Activated CD8-positive, alpha-beta memory T cell treated with anti-CD3 and anti-CD28 coated beads, Interleukin-2, amount 10 ng/mL, durations not matched to agents 7 days and 5 days (primary cell): ENCODE measurements around the gene TGIF1. TPM values are rescaled to one million over a fixed set of nuclear protein-coding genes. Genes with fewer than 3 reads are reported as not detected.

Experiments used
- ATAC-seq: fragments of 150-1000 bp; cut with Tn5 transposase; one replicate; pipeline ENCODE4 v1.10.0; 2021; ENCODE audit warnings: moderate library complexity
- CTCF ChIA-PET: fragments of 350-600 bp; sonication (Branson Sonifier 250); formaldehyde crosslinking; loops from one replicate; lab custom pipeline; 2021; ENCODE audit warnings: antibody characterized with exemption; lab: Charles Lee
- DNase-seq: peaks from one replicate; pipeline ENCODE4 v3.0.0-alpha.2; 2020
- H3K27ac Mint-ChIP-seq: one replicate; pipeline ENCODE4 v1.8.0; 2021; ENCODE audit warnings: mild to moderate bottlenecking, mixed read lengths
- H3K27me3 Mint-ChIP-seq: one replicate; pipeline ENCODE4 v1.8.0; 2021; ENCODE audit warnings: mixed read lengths
- H3K36me3 Mint-ChIP-seq: one replicate; pipeline ENCODE4 v1.8.0; 2021; ENCODE audit warnings: mild to moderate bottlenecking, mixed read lengths
- H3K4me1 Mint-ChIP-seq: one replicate; pipeline ENCODE4 v1.8.0; 2021; ENCODE audit warnings: mixed read lengths
- H3K4me3 Mint-ChIP-seq: one replicate; pipeline ENCODE4 v1.8.0; 2021; ENCODE audit warnings: mild to moderate bottlenecking, moderate library complexity, mixed read lengths
- H3K9me3 Mint-ChIP-seq: one replicate; pipeline ENCODE4 v1.8.0; 2022; ENCODE audit warnings: low read depth, mixed read lengths
- total RNA-seq, 2 experiments: library from RNA; stranded (reverse); gene quantifications; one replicate each; pipeline ENCODE4 v1.2.3, GENCODE V29; 2021

TGIF1 gene
- total RNA-seq, 2 experiments from 2014 or later: 9.7 to 19.0 TPM

DNA sequence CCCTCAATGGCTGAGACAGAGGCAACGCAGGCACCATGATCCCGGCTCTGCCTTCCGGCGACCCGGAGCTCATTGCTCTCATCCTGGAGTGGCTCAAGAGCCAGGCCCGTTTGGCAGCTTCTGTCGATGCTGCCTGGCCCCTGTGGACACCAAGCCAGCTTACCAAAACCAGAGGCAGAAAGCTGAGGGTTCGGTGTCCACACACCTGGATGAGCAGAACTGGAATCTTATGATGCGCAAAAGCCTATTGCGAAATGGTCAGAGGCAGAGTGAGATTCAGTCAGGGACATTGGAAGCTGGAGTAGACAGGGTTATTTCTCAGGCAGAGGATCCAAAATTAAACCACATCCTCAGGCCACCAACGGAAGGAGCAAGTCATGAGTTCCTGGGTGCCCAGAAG is 34.9 kb upstream of the TGIF1 start:
- CTCF ChIA-PET: no interaction called here
- H3K36me3 Mint-ChIP-seq: no peaks in the 10 kb centered on the region
- no peak overlapping the region for H3K4me3 Mint-ChIP-seq
- ATAC-seq: no peak
- H3K9me3 Mint-ChIP-seq: no peaks in the 10 kb centered on the region
- DNase-seq: no peak
- H3K27me3 Mint-ChIP-seq: no peaks in the 10 kb centered on the region
- peaks cover 9% of the 10 kb centered on the region for H3K4me1 Mint-ChIP-seq
- no peak overlapping the region for H3K27ac Mint-ChIP-seq

GRCh38 chr18:3418083-3418482 is 31.9 kb upstream of the TGIF1 start:
- Mint-ChIP-seq H3K36me3 (no peaks in the 10 kb centered on the region), H3K4me3 (no peak overlapping the region), H3K27ac (no peak overlapping the region), H3K27me3 (no peaks in the 10 kb centered on the region), H3K9me3 (no peaks in the 10 kb centered on the region), H3K4me1 (no peaks in the 10 kb centered on the region)
- DNase-seq (no peak), ATAC-seq (no peak)
- CTCF ChIA-PET: no interaction called here

GRCh38 chr18:3420919-3421279 is 29.1 kb upstream of the TGIF1 start:
- Mint-ChIP-seq H3K27ac (no peak overlapping the region), H3K9me3 (no peaks in the 10 kb centered on the region), H3K4me1 (no peaks in the 10 kb centered on the region), H3K4me3 (no peak overlapping the region), H3K36me3 (no peaks in the 10 kb centered on the region), H3K27me3 (no peaks in the 10 kb centered on the region)
- no peak for DNase-seq
- no peak for ATAC-seq
- CTCF ChIA-PET: interaction anchor here (1.0 kb wide), 1 partner anchor 13 kb away, joined by 3 read pairs; no protein-coding TSS in a partner anchor

DNA sequence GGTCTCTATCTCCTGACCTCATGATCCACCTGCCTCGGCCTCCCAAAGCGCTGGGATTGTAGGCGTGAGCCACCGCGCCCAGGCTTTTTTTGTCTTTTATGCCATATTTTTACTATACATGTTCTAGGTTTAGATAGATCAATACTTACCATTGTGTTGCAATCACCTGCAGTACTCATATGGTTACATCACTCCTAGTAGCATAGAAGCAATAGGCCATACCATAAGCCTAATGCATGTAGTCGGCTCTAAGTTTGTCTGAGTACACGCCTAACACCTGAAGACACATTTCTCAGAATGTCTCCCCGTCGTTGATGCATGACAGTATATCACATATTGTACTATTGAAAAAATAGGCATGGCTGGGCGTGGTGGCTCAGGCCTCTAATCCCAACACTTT is 27.1 kb upstream of the TGIF1 start:
- no peak overlapping the region for H3K4me3 Mint-ChIP-seq
- DNase-seq (no peak), ATAC-seq (no peak)
- H3K4me1 Mint-ChIP-seq: no peaks in the 10 kb centered on the region
- no peaks in the 10 kb centered on the region for H3K36me3 Mint-ChIP-seq
- no peaks in the 10 kb centered on the region for H3K27me3 Mint-ChIP-seq
- H3K27ac Mint-ChIP-seq: no peak overlapping the region
- no peaks in the 10 kb centered on the region for H3K9me3 Mint-ChIP-seq
- CTCF ChIA-PET: no interaction called here

GRCh38 chr18:3424280-3424890 is 25.6 kb upstream of the TGIF1 start:
- CTCF ChIA-PET: interaction anchor here (1.2 kb wide), 1 partner anchor 127 kb away, joined by 4 read pairs; no protein-coding TSS in a partner anchor
- no peak for DNase-seq
- no peak for ATAC-seq
- Mint-ChIP-seq H3K4me1 (no peaks in the 10 kb centered on the region), H3K9me3 (no peaks in the 10 kb centered on the region), H3K27ac (no peak overlapping the region), H3K4me3 (no peak overlapping the region), H3K36me3 (no peaks in the 10 kb centered on the region), H3K27me3 (no peaks in the 10 kb centered on the region)

GRCh38 chr18:3425030-3425429 is 24.9 kb upstream of the TGIF1 start:
- ATAC-seq: no peak
- Mint-ChIP-seq H3K4me1 (no peaks in the 10 kb centered on the region), H3K4me3 (no peak overlapping the region), H3K27me3 (no peaks in the 10 kb centered on the region), H3K36me3 (no peaks in the 10 kb centered on the region), H3K9me3 (no peaks in the 10 kb centered on the region), H3K27ac (no peak overlapping the region)
- no peak for DNase-seq
- CTCF ChIA-PET: interaction anchor here (1.2 kb wide), 1 partner anchor 128 kb away, joined by 4 read pairs; no protein-coding TSS in a partner anchor

DNA sequence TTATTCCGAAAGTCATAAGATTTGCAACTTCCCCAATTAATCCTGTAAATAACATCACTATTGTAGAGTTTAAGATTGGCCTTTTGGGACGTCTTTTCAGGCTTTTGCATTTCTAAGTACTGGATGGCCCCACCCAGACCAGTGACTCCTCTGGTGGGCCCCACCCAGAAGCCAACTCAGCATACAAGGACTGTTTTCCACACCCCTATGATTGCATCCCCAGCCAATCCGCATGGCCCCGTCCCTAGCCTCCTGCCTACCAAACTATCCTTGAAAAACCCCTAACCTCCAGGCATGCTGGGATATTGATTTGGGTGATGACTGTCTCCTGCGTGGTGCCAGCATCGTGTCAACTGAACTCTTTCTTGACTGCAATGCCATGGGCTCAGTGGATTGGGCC is 24.5 kb upstream of the TGIF1 start:
- no peak for DNase-seq
- H3K4me1 Mint-ChIP-seq: no peaks in the 10 kb centered on the region
- H3K27me3 Mint-ChIP-seq: no peaks in the 10 kb centered on the region
- ATAC-seq: no peak
- no peak overlapping the region for H3K4me3 Mint-ChIP-seq
- H3K27ac Mint-ChIP-seq: no peak overlapping the region
- CTCF ChIA-PET: no interaction called here
- H3K36me3 Mint-ChIP-seq: no peaks in the 10 kb centered on the region
- no peaks in the 10 kb centered on the region for H3K9me3 Mint-ChIP-seq

DNA sequence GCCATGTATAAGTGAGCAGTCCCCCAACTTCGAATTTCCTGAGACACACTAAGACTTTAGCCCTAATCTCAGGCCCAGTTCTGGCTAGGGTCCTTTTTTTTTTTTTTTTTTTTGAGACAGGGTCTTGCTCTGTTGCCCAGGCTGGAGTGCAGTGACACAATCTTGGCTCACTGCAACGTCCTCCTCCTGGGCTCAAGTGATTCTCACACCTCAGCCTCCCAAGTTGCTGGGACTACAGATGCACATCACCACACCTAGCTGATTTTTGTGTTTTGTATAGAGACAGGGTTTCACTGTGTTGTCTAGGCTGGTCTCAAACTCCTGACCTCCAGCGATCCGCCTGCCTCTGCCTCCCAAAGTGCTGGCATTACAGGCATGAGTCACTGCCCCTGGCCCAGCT is 23.9 kb upstream of the TGIF1 start:
- H3K27ac Mint-ChIP-seq: no peak overlapping the region
- no peak overlapping the region for H3K4me3 Mint-ChIP-seq
- DNase-seq: no peak
- CTCF ChIA-PET: interaction anchor here (0.7 kb wide), 1 partner anchor 9 kb away, joined by 4 read pairs; no protein-coding TSS in a partner anchor
- no peaks in the 10 kb centered on the region for H3K9me3 Mint-ChIP-seq
- ATAC-seq: no peak
- no peaks in the 10 kb centered on the region for H3K4me1 Mint-ChIP-seq
- H3K27me3 Mint-ChIP-seq: no peaks in the 10 kb centered on the region
- no peaks in the 10 kb centered on the region for H3K36me3 Mint-ChIP-seq

DNA sequence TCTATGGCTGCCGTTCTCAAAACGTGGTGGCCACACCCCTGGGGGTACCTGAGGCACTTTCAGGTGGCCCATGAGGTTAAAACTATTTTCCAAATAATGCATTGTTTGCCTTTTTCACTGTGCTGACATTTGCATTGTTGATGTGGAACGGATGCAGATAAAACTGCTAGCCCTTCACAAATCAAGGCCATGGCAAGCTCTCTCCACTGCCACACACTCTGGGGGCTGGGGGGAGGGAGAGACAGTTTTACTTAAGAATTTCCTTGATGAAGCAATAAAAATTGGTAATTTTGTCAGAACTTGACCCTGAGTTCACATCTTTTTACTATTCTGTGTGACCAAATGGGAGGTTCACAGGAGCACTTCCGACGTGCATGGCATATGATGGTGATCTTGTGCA is 22.0 kb upstream of the TGIF1 start:
- Mint-ChIP-seq H3K36me3 (no peaks in the 10 kb centered on the region), H3K4me1 (no peaks in the 10 kb centered on the region), H3K9me3 (no peaks in the 10 kb centered on the region), H3K4me3 (no peak overlapping the region), H3K27me3 (no peaks in the 10 kb centered on the region), H3K27ac (no peak overlapping the region)
- DNase-seq (no peak), ATAC-seq (no peak)
- CTCF ChIA-PET: no interaction called here

DNA sequence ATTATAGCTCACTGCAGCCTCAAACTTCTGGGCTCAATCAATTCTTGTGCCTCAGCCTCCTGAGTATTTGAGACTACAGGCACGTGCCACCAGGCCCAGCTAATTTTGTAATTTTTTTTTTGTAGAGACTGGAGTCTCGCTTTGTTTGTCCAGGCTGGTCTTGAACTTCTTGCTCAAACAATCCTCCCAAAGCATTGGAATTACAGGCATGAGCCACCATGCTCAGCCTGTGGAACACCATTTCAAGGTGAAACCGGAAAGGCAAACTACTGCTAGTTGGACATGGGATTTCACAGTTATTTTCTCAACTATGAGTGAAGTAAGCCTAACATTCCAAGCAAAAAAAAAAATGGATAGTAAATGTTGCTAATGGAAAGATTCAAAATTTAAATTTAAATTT is 20.9 kb upstream of the TGIF1 start:
- no peaks in the 10 kb centered on the region for H3K4me1 Mint-ChIP-seq
- H3K27ac Mint-ChIP-seq: no peak overlapping the region
- CTCF ChIA-PET: no interaction called here
- no peaks in the 10 kb centered on the region for H3K27me3 Mint-ChIP-seq
- no peaks in the 10 kb centered on the region for H3K36me3 Mint-ChIP-seq
- no peak overlapping the region for H3K4me3 Mint-ChIP-seq
- H3K9me3 Mint-ChIP-seq: no peaks in the 10 kb centered on the region
- DNase-seq (no peak), ATAC-seq (no peak)

- ATAC-seq: no peak
- H3K4me3 Mint-ChIP-seq: no peak overlapping the region
- no peaks in the 10 kb centered on the region for H3K9me3 Mint-ChIP-seq
- no peaks in the 10 kb centered on the region for H3K4me1 Mint-ChIP-seq
- no peaks in the 10 kb centered on the region for H3K36me3 Mint-ChIP-seq
- no peak overlapping the region for H3K27ac Mint-ChIP-seq
- CTCF ChIA-PET: interaction anchor here (1.2 kb wide), 1 partner anchor 232 kb away, joined by 3 read pairs; no protein-coding TSS in a partner anchor
- DNase-seq: no peak
- H3K27me3 Mint-ChIP-seq: peaks cover 7% of the 10 kb centered on the region
Measured at GRCh38 chr18:3434685-3435084, 15.3 kb upstream of the TGIF1 start.

GRCh38 chr18:3440341-3440740 is 9.6 kb upstream of the TGIF1 start:
- CTCF ChIA-PET: interaction anchor here (1.4 kb wide), 1 partner anchor 145 kb away, joined by 5 read pairs; no protein-coding TSS in a partner anchor
- Mint-ChIP-seq H3K27ac (no peak overlapping the region), H3K9me3 (no peaks in the 10 kb centered on the region), H3K4me3 (no peak overlapping the region), H3K4me1 (no peaks in the 10 kb centered on the region), H3K27me3 (peaks cover 11% of the 10 kb centered on the region), H3K36me3 (no peaks in the 10 kb centered on the region)
- ATAC-seq (no peak), DNase-seq (no peak)

GRCh38 chr18:3441290-3441689 is 8.7 kb upstream of the TGIF1 start:
- Mint-ChIP-seq H3K27ac (no peak overlapping the region), H3K4me1 (no peaks in the 10 kb centered on the region), H3K27me3 (peaks cover 11% of the 10 kb centered on the region), H3K4me3 (no peak overlapping the region), H3K36me3 (no peaks in the 10 kb centered on the region), H3K9me3 (no peaks in the 10 kb centered on the region)
- ATAC-seq: no peak
- DNase-seq: no peak
- CTCF ChIA-PET: interaction anchor here (1.4 to 2.0 kb wide), 3 partner anchors 13 to 225 kb away, joined by 5 to 6 read pairs (median 6); no protein-coding TSS in a partner anchor

DNA sequence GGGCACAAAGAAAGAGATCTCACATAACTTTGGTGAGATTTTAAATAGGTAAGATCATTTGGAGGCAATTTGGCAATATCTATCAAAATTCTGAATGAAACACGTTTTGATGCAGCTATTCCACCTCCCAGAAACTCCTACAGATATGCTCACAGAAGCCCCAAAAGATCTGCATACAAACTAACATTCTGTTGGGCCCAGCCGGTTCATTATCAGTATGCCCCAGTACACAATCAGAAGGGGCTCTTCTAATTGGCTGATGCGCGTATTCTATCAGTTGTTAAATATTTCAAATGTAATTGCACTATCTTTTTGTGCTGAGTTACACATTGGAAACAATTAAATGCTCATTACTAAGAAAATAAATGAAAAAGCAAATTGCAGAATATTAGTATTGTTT is 7.1 kb upstream of the TGIF1 start:
- Mint-ChIP-seq H3K4me3 (no peak overlapping the region), H3K9me3 (no peaks in the 10 kb centered on the region), H3K27ac (no peak overlapping the region), H3K4me1 (peaks cover 12% of the 10 kb centered on the region), H3K27me3 (peaks cover 8% of the 10 kb centered on the region), H3K36me3 (no peaks in the 10 kb centered on the region)
- DNase-seq (no peak), ATAC-seq (no peak)
- CTCF ChIA-PET: interaction anchor here (0.8 to 2.0 kb wide), 4 partner anchors 11 to 223 kb away, joined by 3 to 6 read pairs (median 4); no protein-coding TSS in a partner anchor
